ENCODE measurements around the gene BLTP3B.
"Not testable (repeated sequence)": the region's sequence is repeated elsewhere in the genome, so short reads cannot be mapped to it uniquely, and the experiment has no call there.

BLTP3B gene, protein sequence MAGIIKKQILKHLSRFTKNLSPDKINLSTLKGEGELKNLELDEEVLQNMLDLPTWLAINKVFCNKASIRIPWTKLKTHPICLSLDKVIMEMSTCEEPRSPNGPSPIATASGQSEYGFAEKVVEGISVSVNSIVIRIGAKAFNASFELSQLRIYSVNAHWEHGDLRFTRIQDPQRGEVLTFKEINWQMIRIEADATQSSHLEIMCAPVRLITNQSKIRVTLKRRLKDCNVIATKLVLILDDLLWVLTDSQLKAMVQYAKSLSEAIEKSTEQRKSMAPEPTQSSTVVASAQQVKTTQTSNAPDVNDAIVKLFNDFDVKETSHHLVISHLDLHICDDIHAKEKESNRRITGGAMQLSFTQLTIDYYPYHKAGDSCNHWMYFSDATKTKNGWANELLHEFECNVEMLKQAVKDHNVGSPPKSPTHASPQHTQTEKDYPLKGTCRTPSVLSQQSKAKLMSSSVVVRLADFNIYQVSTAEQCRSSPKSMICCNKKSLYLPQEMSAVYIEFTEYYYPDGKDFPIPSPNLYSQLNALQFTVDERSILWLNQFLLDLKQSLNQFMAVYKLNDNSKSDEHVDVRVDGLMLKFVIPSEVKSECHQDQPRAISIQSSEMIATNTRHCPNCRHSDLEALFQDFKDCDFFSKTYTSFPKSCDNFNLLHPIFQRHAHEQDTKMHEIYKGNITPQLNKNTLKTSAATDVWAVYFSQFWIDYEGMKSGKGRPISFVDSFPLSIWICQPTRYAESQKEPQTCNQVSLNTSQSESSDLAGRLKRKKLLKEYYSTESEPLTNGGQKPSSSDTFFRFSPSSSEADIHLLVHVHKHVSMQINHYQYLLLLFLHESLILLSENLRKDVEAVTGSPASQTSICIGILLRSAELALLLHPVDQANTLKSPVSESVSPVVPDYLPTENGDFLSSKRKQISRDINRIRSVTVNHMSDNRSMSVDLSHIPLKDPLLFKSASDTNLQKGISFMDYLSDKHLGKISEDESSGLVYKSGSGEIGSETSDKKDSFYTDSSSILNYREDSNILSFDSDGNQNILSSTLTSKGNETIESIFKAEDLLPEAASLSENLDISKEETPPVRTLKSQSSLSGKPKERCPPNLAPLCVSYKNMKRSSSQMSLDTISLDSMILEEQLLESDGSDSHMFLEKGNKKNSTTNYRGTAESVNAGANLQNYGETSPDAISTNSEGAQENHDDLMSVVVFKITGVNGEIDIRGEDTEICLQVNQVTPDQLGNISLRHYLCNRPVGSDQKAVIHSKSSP (N-terminal part only)

DNA sequence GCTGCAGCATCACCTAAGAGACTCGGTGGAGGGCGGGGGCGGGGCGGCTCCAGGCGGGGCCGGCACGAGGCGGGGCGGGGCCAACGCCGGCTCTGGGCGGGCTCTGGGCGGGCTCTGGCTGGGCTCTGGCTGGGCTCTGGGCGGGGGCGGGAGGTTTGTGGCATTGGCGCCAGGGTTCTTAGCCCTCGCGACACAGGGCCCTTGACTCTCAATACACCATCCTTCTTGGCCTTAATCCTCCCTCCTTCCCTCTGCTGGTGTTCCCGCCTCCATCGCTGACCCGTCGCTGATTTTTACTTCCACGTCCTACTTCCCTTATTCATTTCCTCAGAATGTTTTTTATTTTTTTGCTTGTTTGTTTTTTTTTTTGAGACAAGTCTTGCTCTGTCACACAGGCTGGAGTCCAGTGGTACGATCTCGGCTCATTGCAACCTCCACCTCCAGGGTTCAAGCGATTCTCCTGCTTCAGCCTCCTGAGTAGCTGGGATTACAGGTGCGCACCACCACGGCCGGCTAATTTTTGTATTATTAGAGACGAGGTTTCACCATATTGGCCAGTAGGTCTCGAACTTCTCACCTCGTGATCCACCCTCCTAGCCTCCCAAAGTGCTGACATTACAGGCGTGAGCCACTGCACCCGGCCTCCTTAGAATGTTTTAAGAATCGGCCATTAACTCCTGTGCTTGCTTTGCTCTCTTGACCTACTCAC is at the start of gene BLTP3B:
Gene BLTP3B, minus strand, starts transcription at position 24 of the 709 bp plus-strand sequence. CDS start 239 bp downstream, outside the sequence.
- peak; percentile 95 for DNase-seq

DNA sequence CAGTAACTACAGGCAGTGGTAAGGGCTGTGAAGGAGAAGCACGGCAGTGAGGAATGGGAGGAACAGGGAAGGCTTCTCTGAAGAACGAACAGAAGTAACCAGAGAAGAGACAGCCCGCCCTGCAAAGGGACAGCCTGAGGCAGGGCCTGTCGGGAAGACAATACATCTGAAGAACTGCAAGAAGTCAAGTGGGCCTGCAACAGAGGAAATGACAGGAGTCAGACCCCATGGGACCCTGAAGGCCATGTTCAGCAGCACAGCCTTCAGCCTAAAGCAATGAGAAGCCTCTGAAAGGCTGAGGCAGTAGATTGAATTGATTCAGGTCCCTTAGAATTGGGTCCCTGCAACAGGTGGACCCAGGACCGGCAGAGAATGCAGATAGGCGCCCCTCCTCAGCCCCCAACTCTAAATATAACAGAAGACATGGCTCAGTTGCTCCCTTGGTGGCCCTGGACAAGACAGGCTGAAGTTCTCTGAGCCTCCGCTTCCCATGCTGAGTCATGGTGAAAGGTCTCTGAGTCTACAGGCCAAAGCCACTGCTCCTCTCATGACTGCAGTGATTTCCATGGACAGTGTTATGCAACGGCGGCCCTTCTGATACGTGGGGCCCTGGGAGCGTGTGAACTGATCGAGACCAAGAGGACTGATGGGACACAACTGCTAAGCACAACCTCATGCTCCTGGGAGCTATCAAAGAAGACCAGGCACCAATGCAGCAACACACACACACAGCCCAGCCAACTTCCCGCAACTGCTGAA is 47.1 kb upstream of the BLTP3B start:
- no peak for DNase-seq

DNA sequence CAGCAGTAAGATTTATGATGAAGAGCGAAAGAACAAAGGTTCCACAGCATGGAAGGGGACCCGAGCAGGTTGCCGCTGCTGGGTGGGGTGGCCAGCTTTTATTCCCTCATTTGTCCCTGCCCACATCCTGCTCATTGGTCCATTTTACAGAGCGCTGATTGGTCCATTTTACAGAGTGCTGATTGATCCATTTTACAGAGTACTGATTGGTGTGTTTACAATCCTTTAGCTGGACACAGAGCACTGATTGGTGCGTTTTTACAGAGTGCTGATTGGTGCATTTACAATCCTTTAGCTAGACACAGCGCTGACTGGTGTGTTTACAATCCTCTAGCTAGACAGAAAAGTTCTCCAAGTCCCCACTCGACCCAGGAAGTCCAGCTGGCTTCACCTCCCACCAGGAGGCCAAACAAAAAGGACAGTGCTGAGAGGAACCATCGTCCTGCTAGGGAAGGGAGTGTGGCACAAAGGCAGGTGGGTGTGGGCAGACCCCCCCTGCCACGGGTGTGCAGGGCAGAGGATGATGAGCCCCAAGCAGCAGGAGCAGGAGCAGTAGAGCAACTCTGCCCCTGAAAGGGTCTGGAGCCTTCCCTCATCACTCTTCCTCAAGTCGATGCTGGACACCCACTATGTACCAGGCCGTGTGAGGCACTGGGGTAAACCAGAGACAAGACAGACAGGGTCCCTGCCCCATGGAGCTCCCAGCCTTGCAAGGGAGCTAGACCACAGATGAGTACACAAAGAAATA is 46.4 kb upstream of the BLTP3B start:
- not testable (repeated sequence) for DNase-seq

DNA sequence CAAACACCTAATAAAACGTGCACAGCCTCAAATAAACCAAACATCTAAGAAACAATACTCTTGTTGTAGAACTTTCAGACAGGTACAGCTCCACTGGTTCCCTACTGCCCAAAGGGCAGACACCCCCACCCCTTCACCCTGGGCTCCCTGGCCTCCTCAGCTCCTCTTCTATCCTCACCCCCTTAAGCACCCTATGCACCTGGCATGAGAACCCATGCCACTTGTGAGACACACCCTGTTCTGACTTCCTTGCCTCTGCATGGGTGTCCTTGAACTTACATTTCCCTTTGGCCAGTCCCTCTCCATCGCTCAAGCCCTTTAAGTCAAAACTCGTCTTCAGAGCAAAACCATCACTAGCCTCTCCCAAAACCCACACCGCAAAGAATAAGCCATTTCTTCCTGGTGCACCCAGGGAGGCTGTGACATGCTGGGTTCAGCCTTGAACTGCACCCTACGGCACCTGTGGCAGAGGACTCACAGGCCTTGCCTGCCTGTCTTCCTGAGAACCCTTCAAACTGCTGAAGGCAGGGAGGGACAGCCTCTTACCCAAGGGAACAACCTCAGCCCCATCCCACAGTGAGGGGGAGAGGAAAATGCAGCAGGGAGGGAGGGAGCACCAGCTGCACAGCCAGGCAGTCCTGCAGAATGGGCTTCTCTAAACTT is 45.3 kb upstream of the BLTP3B start:
- no peak for DNase-seq

DNA sequence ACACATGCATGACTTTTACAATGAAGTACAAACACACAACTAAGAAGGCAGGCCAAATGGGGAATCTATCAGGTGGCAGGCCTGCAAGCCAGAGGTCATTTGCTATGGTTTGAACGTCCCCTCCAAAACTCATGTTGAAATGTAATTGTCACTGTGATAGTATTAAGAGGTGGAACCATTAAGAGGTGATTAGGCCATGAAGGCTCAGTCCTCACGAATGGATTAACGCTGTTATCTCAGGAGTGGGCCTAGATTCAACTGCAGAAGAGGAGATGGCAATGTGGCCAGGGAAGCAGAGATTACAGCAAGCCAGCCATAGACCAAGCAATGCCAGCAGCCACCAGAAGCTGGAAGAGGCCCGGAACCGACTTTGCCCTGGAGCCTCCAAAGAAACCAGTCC is 44.4 kb upstream of the BLTP3B start:
- DNase-seq: no peak

DNA sequence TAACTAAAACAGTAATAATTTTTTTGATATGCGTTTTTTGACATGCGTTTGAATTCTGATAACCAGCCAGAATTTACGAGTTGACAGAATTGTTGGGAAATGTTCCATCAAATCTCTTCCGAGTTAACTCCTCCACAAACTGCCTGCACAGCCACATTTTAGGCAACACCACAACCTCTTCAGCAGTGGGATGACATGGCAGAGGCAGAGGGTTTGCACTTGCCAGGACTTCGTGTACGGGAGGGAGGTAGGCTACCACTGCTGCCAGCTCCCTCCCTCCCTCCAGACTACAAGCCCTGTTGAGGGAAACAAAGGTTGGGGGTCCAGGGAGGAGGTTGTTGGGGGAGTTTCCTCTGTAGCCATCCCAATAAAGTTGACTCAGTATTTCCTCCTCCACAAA is 43.4 kb upstream of the BLTP3B start:
- DNase-seq: no peak

DNA sequence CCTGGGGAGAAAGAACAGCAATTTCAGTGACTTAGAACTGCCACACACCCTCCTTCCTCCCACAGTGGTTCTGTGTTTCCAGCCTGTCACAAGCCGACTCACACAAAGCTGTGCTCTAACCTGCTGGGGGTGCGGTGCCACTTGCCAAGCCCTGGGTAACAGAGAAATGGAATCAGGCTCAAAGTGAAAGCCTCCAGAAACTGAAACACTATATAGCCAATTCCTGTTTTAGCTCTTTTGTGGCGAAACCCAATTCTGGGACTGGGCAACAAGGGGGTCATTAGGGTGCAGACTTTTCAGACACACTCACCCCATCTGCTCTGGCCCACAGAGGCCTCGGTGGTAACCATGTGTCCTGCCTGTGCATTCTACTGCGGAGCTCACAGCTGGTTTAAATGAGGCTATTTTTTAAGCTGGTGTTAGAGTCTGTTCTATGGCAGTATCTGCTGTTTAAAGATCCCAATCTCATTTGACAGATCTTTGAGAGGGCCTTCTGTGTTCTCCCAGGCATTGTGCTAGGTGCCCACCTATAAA is 42.8 kb upstream of the BLTP3B start:
- DNase-seq: no peak

DNA sequence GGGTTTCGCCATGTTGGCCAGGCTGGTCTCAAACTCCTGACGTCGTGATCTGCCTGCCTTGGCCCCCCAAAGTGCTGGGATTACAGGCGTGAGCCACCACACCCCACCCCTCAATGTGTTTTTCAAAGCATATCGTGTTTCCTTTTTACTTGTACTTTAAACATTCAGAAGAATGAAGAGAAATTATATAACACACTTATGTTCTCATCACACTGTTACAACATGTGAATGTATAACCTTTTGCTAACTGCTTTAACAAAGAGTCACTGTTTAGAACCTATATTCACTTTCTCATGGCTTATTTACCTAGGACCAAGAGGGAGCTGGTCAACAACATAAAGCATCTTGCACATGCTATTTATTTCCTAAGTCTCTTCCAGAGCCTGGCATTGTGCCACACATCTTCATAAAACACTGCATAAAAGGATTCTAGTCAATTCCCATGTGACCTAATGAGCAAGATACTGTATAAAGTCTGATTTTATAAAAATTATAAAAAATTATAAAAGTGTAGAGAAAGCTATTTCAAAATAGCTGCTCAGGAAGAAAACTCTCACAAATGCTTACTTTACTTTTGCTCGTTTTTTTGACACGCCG is 42.0 kb upstream of the BLTP3B start:
- DNase-seq: no peak

DNA sequence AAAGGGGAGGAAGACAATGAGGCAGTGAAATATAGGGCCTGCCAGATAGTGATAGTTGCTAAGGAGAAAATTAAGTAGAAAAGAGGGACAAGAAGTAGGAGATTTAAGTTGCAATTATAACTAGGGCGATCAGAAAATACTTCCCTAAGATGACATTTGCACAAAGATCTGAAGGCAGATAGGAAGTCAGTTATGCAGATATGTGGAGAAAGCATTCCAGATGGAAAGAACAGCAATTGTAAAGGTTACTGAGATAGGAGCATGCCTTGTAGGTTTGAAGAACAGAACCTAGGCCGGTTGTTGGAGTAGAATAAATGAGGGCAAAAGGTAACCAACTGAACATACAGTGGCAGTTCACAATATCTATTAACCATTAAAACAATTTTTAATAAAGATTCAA is 36.6 kb upstream of the BLTP3B start:
- DNase-seq: no peak

DNA sequence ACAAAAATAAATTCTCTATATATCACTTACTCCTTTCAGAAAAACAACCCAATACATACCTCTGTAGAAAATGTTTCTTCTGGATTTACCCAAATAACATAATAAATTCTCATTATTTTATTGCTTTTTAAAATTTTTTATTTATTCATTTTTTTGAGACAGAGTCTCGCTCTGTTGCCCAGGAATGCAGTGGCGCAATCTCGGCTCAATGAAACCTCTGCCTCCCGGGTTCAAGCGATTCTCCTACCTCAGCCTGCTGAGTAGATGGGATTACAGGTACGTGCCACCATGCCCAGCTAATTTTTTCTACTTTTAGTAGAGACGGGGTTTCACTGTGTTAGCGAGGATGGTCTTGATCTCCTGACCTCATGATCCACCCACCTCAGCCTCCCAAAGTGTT is 33.8 kb upstream of the BLTP3B start:
- not testable (repeated sequence) for DNase-seq

DNA sequence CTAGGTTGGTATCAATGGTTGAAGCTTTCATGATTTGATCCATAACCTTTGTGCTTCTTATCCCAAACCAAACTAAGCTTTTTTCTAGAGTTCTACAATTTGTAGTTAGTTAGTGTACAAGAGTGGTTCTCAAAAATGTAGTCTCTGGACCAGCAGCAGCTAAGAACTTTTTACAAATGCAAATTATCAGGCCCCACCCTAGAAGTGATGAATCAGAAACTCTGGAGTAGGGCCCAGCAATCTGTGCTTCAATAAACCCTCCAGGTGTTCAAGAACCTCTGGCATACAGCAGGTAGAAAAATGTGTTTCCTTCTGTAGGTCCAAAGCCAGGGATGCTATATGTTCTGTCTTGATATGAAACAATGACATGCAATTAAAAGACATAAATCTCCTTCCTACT is 31.8 kb upstream of the BLTP3B start:
- DNase-seq: no peak

DNA sequence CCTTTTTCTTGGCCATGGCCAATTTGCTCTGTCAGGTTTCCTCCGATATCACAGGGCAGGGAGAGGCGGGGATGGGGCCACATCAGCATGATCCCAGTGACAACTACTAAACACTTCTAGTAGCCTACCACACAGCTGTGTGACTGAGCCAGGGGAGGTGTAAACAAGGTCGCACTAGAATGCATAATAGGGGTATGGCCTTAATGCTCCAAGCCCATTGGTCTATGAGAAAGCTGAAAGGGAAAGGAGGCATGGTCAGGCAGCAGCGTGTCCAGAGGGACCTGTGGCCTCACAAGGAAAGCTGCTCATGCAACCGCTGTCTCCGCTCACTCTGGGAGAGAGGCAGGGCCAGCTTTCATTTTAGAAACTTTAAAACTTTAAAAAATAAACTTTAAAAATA is 30.4 kb upstream of the BLTP3B start:
- DNase-seq: no peak

DNA sequence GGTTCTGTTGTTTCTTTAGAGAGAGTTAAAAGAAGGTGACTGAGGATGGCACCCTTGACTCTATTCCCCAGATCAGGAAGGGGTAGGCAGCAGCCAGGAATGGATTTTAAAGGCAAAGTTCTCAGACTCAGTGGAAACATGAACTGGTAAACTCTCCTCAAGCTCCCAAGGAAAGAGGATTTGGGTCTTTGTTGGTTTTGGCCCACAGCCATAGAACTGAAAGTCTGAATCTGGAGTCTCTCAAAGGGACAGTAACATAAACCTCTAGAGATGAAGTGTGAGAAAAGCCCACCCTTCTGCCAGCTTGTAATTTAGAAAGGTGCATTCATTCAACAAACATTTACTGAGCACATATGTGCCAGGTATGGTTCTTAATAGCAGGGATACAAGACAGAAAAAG is 28.6 kb upstream of the BLTP3B start:
- no peak for DNase-seq

DNA sequence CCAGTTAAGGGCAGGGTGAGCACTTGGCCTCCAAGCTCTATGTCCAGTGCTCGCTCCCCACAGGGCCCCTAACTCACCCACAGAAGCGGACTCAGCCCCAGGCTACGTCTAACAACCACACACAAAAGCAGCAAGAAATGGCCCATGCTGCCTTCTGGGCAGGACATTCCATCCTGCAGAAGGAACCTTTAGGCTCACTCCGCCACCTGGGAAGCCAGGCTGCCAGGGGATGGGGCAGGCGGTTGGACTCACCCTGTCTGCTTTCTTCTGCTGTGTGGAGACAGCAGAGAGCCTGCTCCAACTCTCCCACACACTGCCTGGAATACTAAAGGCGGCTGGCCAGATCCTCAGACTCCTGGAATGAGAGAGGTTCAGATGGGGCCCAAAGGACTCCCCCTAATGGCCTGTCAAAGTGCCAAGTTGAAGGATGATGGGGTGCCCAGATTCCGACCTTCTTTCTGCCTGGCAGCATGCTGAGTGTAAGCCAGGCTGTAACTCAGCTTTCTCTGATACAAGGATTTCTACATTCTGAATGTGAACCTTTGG is 27.7 kb upstream of the BLTP3B start:
- no peak for DNase-seq

DNA sequence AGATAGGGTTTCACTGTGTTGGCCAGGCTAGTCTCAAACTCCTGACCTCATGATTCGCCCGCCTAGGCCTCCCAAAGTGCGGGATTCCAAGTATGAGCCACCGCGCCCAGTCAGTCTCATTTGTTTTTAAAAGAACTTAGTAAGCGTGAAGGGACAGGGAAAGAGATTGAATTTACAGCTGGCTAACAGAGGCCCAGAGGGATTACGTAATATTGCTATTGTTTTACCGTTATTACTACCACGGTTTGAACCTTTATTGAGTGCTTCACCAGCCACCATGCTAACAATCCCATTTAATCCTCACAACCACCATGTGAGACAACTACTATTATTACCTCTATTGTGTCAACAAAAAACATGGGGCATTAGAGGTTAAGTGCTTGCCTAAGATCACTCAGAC is 26.7 kb upstream of the BLTP3B start:
- no peak for DNase-seq

DNA sequence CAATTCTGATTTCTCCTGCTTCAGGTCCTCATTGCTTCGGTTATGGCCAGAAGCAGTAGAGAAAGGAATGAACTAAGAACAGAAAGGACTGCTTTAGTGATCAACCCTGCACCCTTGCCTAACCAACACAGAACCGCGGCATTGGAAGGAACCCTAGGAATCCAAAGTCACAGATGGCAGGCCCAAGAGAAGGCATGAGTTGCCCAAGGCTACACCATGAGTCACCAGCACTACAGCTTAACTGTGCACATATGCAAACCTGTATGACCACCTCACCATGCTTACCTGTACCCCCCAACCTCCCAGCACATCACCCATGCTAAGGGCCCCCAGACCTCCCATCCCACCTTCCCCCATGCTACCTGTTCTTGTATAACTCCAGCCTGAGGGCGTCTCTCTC is 25.9 kb upstream of the BLTP3B start:
- no peak for DNase-seq

DNA sequence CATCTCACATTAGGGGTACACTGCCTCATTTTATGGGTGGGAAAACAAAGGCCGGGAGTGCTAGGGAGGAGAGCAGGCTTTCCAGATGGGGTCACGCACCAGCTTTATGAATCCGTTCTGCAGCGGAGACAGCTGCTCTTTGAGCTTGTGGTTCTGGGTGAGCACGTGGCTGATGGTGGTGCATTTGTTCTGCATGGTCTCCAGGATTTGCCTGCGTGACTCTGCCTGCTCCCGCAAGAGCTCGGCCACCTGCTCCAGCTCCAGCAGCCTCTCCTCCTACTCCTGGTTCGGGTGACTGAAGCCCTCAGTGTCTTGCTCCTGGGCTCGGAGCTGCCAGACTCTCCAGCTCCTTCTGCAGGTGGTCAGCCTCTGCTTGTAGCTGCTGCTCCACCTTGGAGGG is 23.6 kb upstream of the BLTP3B start:
- DNase-seq: no peak

DNA sequence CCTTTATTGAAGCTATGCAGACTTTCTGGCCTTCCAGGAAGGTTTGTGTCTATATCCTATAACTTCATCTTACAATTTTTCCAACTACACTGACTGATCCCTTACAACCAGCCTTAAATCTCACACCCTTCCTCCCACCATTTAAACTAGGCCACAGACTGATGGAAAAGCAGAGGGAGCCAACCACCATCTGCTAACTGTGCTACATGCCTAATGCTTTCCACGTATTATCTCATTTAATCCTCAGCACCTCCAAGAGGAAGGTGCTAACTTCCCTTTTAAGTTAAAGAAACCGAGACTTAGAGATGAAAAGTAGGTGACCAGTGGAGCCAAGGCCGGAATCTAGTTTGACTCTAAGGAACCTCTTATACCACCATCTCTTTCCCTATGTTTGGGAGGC is 22.7 kb upstream of the BLTP3B start:
- DNase-seq: no peak

DNA sequence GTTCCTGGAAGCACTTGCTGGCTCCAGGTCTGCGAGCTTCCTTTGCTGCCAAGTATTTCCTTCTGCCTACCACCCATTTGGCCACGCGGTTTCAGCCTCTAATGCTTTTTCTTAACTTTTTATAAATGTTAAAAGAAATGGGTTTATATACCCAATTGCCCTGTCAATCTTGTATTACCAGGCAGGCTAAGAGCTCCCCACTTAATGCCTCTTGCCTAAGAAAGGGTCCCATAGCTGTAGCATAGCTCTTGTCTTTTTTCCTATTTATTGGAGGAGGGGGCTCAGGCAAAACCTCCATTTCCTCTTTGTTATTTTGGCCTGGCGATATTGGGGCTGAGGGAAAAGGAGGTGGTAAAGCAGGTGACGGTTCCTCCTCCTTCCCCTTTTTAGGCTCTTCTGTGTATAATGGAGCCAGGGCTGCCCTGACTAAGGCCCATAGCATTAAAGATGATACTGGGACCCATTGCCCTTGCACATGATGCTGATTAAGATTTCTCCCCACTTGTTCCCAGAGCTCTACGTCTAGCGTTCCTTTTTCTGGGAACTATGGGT is 21.6 kb upstream of the BLTP3B start:
- no peak for DNase-seq

Measured in stimulated activated CD4-positive, alpha-beta T cell treated with anti-CD3 and anti-CD28 coated beads, Interleukin-15, amount 100 ng/mL, for 24 hours (primary cell).